ENCODE measurements around the gene CIZ1. TPM values are rescaled to one million over a fixed set of nuclear protein-coding genes. Genes with fewer than 3 reads are reported as not detected.
A peak's percentile ranks its signal among the peaks of the same experiment; 100 is the strongest.

CIZ1 gene
- total and polyA plus RNA-seq, 9 of the 15 experiments (the other 6 are each of a cell fraction or from before 2014, with no cell fraction given): 6.6 to 329 (median 87.8) TPM

DNA sequence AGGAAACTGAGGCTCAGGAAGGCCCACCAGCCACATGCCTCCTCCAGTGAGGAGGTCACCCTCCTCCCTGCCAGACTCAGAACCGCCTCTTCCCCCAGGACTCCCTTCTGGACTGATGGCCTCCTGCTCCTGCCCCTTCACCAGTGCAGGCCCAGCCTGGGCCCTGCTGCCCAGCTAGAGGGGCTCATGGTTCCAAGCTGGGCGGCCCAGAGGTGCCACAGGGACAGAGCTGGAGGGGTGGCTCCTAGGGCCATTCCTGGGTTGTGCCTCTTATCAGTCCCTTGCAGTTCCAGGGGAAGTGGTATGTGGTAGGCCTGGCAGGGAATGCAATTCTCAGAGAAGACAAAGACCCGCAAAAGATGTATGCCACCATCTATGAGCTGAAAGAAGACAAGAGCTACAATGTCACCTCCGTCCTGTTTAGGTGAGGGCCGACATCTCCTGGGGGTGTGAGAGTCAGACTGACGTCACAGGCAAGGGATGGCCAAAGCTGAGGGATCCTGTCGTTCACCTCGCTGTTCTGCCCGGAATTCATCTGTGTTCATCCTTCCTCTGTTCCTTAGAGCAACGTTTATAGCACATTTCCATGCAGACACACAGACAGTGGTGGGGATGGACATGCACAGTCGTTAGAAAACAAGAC lies 41.3 kb downstream of the CIZ1 start (continued):
- TF ChIP-seq, protein P1, sequence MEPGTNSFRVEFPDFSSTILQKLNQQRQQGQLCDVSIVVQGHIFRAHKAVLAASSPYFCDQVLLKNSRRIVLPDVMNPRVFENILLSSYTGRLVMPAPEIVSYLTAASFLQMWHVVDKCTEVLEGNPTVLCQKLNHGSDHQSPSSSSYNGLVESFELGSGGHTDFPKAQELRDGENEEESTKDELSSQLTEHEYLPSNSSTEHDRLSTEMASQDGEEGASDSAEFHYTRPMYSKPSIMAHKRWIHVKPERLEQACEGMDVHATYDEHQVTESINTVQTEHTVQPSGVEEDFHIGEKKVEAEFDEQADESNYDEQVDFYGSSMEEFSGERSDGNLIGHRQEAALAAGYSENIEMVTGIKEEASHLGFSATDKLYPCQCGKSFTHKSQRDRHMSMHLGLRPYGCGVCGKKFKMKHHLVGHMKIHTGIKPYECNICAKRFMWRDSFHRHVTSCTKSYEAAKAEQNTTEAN (CRISPR knock-in tag; IDR thresholded peaks at IDR 0.05): no peak
- TF ChIP-seq GTF2B (IDR thresholded peaks at IDR 0.05; ENCODE audit: extremely low read depth, insufficient read length) (no peak), ZNF717 (CRISPR knock-in tag; IDR thresholded peaks at IDR 0.05) (no peak), SPI1 (IDR thresholded peaks at IDR 0.05; ENCODE audit: borderline replicate concordance, low read depth, low read length) (peak; percentile 32; the same call in 1 of the 2 replicates), ZNF146 (CRISPR knock-in tag; IDR thresholded peaks at IDR 0.05; ENCODE audit: unreplicated experiment) (no peak), LEF1 (IDR thresholded peaks at IDR 0.05) (no peak), ETV1 (tag; conservative IDR thresholded peaks at IDR 0.05; ENCODE audit: low read depth) (no peak), NUFIP1 (IDR thresholded peaks at IDR 0.05; ENCODE audit: partially characterized antibody) (no peak), TARDBP (IDR thresholded peaks at IDR 0.05) (no peak), HSF4 (CRISPR knock-in tag; IDR thresholded peaks at IDR 0.05; ENCODE audit: borderline replicate concordance) (no peak; the same call in 1 of the 2 replicates), ETV6 (IDR thresholded peaks at IDR 0.05; ENCODE audit: borderline replicate concordance in 1 of 2, low read depth in 2 of 2, low read length in 1 of 2) (no peak), ETV6 (CRISPR knock-in tag; IDR thresholded peaks at IDR 0.05; ENCODE audit: borderline replicate concordance) (no peak), CREB3 (tag; conservative IDR thresholded peaks at IDR 0.05; ENCODE audit: low read depth) (no peak), LARP7 (IDR thresholded peaks at IDR 0.05) (no peak), ZFP30 (CRISPR knock-in tag; IDR thresholded peaks at IDR 0.05; ENCODE audit: borderline replicate concordance) (no peak), SUPT5H (IDR thresholded peaks at IDR 0.05) (no peak), KLF6 (CRISPR knock-in tag; IDR thresholded peaks at IDR 0.05; ENCODE audit: borderline replicate concordance) (no peak), GTF2A2 (tag; IDR thresholded peaks at IDR 0.05) (no peak), SIX5 (IDR thresholded peaks at IDR 0.05; ENCODE audit: borderline replicate concordance in 1 of 2, insufficient read depth in 1 of 2, low read depth in 1 of 2, low read length in 2 of 2) (no peak), PCBP2 (IDR thresholded peaks at IDR 0.05; ENCODE audit: low read depth, low read length, poor library complexity, severe bottlenecking) (no peak), CHD1 (IDR thresholded peaks at IDR 0.05; ENCODE audit: low read length) (no peak), POLR2AphosphoS2 (IDR thresholded peaks at IDR 0.05; ENCODE audit: low read length) (no peak)

Data from K562 (cell line).